Measurements from ENCODE around the gene SYNE1. TPM values are rescaled to one million over a fixed set of nuclear protein-coding genes. Genes with fewer than 3 reads are reported as not detected.

SYNE1 gene
- total RNA-seq, 1 experiment from 2014 or later: 6.5 TPM

DNA sequence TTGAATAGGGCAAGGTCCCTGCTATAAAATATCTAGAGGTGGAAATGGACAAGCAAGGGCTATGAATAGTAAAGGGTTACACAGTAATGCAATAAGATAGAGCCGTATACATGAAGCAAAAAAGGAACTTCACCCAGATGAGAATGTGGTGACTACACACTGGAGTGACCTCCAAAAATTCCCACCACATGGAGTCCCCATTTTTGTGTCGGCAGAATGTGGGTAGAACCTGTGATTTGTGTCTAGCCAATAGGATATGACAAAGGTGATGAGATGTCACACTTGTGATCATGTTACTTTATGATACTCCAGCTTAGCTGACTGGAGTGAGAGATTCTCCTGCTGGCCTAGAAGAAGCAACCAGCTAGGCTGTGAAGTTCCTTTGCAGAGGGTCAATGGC, 96.8 kb downstream of the SYNE1 start:
- H3K9me3 Mint-ChIP-seq: no peaks in the 10 kb centered on the region
- no peaks in the 10 kb centered on the region for H3K4me1 Mint-ChIP-seq

More for the DNA sequence above, 96.8 kb downstream of the SYNE1 start:
- H3K27ac Mint-ChIP-seq: no peak overlapping the region
- H3K27me3 Mint-ChIP-seq (ENCODE audit: low read depth): no peaks in the 10 kb centered on the region
- TF ChIP-seq, protein P1, sequence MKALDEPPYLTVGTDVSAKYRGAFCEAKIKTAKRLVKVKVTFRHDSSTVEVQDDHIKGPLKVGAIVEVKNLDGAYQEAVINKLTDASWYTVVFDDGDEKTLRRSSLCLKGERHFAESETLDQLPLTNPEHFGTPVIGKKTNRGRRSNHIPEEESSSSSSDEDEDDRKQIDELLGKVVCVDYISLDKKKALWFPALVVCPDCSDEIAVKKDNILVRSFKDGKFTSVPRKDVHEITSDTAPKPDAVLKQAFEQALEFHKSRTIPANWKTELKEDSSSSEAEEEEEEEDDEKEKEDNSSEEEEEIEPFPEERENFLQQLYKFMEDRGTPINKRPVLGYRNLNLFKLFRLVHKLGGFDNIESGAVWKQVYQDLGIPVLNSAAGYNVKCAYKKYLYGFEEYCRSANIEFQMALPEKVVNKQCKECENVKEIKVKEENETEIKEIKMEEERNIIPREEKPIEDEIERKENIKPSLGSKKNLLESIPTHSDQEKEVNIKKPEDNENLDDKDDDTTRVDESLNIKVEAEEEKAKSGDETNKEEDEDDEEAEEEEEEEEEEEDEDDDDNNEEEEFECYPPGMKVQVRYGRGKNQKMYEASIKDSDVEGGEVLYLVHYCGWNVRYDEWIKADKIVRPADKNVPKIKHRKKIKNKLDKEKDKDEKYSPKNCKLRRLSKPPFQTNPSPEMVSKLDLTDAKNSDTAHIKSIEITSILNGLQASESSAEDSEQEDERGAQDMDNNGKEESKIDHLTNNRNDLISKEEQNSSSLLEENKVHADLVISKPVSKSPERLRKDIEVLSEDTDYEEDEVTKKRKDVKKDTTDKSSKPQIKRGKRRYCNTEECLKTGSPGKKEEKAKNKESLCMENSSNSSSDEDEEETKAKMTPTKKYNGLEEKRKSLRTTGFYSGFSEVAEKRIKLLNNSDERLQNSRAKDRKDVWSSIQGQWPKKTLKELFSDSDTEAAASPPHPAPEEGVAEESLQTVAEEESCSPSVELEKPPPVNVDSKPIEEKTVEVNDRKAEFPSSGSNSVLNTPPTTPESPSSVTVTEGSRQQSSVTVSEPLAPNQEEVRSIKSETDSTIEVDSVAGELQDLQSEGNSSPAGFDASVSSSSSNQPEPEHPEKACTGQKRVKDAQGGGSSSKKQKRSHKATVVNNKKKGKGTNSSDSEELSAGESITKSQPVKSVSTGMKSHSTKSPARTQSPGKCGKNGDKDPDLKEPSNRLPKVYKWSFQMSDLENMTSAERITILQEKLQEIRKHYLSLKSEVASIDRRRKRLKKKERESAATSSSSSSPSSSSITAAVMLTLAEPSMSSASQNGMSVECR (CRISPR knock-in tag; IDR thresholded peaks at IDR 0.05; ENCODE audit: borderline replicate concordance): no peak
- TF ChIP-seq FOXP4 (CRISPR knock-in tag; IDR thresholded peaks at IDR 0.05): no peak
- no peak for TF ChIP-seq ATF2 (CRISPR knock-in tag; IDR thresholded peaks at IDR 0.05; ENCODE audit: borderline replicate concordance, low read depth)
- TF ChIP-seq SMAD4 (CRISPR knock-in tag; IDR thresholded peaks at IDR 0.05): no peak
- TF ChIP-seq GRHL2 (CRISPR knock-in tag; IDR thresholded peaks at IDR 0.05; ENCODE audit: insufficient replicate concordance, severe bottlenecking): no peak
- TF ChIP-seq AFF4 (CRISPR knock-in tag; IDR thresholded peaks at IDR 0.05; ENCODE audit: borderline replicate concordance): no peak
- no peak for TF ChIP-seq ZMAT4 (CRISPR knock-in tag; IDR thresholded peaks at IDR 0.05)
- TF ChIP-seq OVOL2 (CRISPR knock-in tag; IDR thresholded peaks at IDR 0.05; ENCODE audit: borderline replicate concordance): no peak
- TF ChIP-seq, protein P2, sequence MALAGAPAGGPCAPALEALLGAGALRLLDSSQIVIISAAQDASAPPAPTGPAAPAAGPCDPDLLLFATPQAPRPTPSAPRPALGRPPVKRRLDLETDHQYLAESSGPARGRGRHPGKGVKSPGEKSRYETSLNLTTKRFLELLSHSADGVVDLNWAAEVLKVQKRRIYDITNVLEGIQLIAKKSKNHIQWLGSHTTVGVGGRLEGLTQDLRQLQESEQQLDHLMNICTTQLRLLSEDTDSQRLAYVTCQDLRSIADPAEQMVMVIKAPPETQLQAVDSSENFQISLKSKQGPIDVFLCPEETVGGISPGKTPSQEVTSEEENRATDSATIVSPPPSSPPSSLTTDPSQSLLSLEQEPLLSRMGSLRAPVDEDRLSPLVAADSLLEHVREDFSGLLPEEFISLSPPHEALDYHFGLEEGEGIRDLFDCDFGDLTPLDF (CRISPR knock-in tag; IDR thresholded peaks at IDR 0.05): no peak
- TF ChIP-seq, protein P3, sequence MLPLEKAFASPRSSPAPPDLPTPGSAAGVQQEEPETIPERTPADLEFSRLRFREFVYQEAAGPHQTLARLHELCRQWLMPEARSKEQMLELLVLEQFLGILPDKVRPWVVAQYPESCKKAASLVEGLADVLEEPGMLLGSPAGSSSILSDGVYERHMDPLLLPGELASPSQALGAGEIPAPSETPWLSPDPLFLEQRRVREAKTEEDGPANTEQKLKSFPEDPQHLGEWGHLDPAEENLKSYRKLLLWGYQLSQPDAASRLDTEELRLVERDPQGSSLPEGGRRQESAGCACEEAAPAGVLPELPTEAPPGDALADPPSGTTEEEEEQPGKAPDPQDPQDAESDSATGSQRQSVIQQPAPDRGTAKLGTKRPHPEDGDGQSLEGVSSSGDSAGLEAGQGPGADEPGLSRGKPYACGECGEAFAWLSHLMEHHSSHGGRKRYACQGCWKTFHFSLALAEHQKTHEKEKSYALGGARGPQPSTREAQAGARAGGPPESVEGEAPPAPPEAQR (CRISPR knock-in tag; IDR thresholded peaks at IDR 0.05): no peak
- TF ChIP-seq ZNF425 (CRISPR knock-in tag; conservative IDR thresholded peaks at IDR 0.05): no peak
- no peak for TF ChIP-seq ZNF232 (CRISPR knock-in tag; IDR thresholded peaks at IDR 0.05)
- no peak for TF ChIP-seq CREB1 (CRISPR knock-in tag; IDR thresholded peaks at IDR 0.05)
- no peak for TF ChIP-seq NR3C1 (CRISPR knock-in tag; conservative IDR thresholded peaks at IDR 0.05; ENCODE audit: low read depth)
- no peak for TF ChIP-seq ZNF263 (CRISPR knock-in tag; IDR thresholded peaks at IDR 0.05; ENCODE audit: low read depth)
- no peak for TF ChIP-seq SP1 (CRISPR knock-in tag; conservative IDR thresholded peaks at IDR 0.05)
- no peak for TF ChIP-seq USF1 (CRISPR knock-in tag; IDR thresholded peaks at IDR 0.05)
- TF ChIP-seq ATF1 (CRISPR knock-in tag; IDR thresholded peaks at IDR 0.05): no peak
- POLR2A ChIA-PET: no interaction called here
- DNase-seq (ENCODE audit: low spot score): no peak
- H3K4me3 Mint-ChIP-seq: no peak overlapping the region
- no peaks in the 10 kb centered on the region for H3K36me3 Mint-ChIP-seq
- CTCF ChIA-PET: no interaction called here
- ATAC-seq: no peak

Data from WTC11 (cell line).